ENCODE results near the gene ECSCR. TPM values are rescaled to one million over a fixed set of nuclear protein-coding genes. Genes with fewer than 3 reads are reported as not detected.
"Not testable (repeated sequence)": the region's sequence is repeated elsewhere in the genome, so short reads cannot be mapped to it uniquely, and the experiment has no call there.

Gene ECSCR
- total RNA-seq, 4 donors from 2014 or later, result 12.8 to 41.0 (median 25.9) TPM

- peaks cover 0 to 58% (median 11%) of the 10 kb centered on the region in 4 donors for H3K4me1 ChIP-seq
- peak; percentile 70 to 88 for DNase-seq (ENCODE audit: low spot score in 2 of 2)
- WGBS, 2 donors, result 14 to 25% methylated on average over 14 to 19 of the region's 19 CpGs
- no peaks in the 10 kb centered on the region for H3K9me3 ChIP-seq
- H3K27me3 ChIP-seq, result no peaks in the 10 kb centered on the region
- peak in 1 of 2 donors; percentile 14 for TF ChIP-seq POLR2A (IDR thresholded peaks at IDR 0.05)
- TF ChIP-seq, protein P1, sequence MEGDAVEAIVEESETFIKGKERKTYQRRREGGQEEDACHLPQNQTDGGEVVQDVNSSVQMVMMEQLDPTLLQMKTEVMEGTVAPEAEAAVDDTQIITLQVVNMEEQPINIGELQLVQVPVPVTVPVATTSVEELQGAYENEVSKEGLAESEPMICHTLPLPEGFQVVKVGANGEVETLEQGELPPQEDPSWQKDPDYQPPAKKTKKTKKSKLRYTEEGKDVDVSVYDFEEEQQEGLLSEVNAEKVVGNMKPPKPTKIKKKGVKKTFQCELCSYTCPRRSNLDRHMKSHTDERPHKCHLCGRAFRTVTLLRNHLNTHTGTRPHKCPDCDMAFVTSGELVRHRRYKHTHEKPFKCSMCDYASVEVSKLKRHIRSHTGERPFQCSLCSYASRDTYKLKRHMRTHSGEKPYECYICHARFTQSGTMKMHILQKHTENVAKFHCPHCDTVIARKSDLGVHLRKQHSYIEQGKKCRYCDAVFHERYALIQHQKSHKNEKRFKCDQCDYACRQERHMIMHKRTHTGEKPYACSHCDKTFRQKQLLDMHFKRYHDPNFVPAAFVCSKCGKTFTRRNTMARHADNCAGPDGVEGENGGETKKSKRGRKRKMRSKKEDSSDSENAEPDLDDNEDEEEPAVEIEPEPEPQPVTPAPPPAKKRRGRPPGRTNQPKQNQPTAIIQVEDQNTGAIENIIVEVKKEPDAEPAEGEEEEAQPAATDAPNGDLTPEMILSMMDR (IDR thresholded peaks at IDR 0.05), result no peak
- TF ChIP-seq EP300 (IDR thresholded peaks at IDR 0.05), result peak in 1 of 2 donors; percentile 71
- H3K27ac ChIP-seq, result peak within 1 kb of the TSS; percentile 73 to 95 (median 90)
- H3K4me3 ChIP-seq, result peak within 1 kb of the TSS; percentile 23 to 59 (median 50)
- peaks cover 0 to 20% (median 0%) of the 10 kb centered on the region in 3 donors for H3K36me3 ChIP-seq
Measured at GRCh38 chr5:139482050-139482889, 19.7 kb upstream of the ECSCR start, which contains the start of gene STING1. TSS of gene STING1 (minus strand) at chr5:139482758. CDS start at chr5:139481704, 1,054 bp downstream.

DNA sequence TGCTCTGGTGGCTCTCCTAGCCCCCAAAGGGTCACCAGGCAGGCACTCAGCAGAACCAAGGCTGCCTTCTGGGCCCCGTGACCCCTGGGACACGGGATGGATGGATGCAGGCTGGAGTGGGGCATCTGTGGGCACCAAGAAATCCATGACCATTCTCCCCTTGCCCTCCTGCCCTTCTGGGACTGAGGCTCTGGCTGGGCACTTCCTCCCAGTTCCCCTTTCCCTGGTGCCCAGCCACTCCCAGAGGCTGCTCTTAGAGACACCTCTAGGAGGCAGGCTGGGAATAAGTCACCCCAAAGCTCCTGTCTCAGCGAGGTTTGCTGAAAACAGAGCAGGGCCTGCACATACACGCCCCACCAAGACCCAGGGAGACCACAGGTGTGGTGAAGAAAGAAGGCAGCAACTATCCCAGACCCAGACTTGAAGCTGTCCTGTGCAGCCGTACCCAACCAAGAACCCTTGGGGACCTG, 19.1 kb upstream of the ECSCR start:
- Histone ChIP-seq H3K4me3 (peak overlapping the region; percentile 23 to 59 (median 50)), H3K27ac (peak overlapping the region; percentile 73 to 95 (median 90)), H3K36me3 (peaks cover 0 to 26% (median 0%) of the 10 kb centered on the region in 3 donors), H3K9me3 (no peaks in the 10 kb centered on the region), H3K27me3 (no peaks in the 10 kb centered on the region), H3K4me1 (peaks cover 0 to 58% (median 11%) of the 10 kb centered on the region in 4 donors)
- WGBS, 2 donors, result 38 to 57% methylated on average over 5 of the region's 5 CpGs
- TF ChIP-seq POLR2A (IDR thresholded peaks at IDR 0.05), result no peak
- TF ChIP-seq, protein P1 (IDR thresholded peaks at IDR 0.05), result peak in 1 of 5 experiments; percentile 19
- no peak for DNase-seq (ENCODE audit: low spot score in 2 of 2)

DNA sequence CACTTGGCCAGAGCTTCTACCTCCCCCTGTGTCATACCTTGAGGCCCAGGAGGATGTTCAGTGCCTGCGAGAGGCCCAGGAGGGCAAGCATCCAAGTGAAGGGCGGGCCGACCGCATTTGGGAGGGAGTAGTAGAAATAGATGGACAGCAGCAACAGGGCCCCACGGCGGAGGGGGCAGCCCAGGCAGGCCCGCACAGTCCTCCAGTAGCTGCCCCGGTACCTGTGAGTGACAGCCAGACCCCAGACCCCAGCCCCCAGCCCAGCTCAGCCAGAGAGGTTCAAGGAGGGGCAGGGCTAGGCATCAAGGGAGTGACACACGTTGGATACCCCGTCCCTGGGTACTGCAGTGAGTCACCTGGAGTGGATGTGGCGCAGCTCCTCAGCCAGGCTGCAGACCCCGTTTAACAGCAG, 18.6 kb upstream of the ECSCR start:
- no peak for DNase-seq (ENCODE audit: low spot score in 2 of 2)
- peak overlapping the region; percentile 23 to 59 (median 50) for H3K4me3 ChIP-seq
- TF ChIP-seq POLR2A (IDR thresholded peaks at IDR 0.05) (no peak), EP300 (IDR thresholded peaks at IDR 0.05) (no peak)
- TF ChIP-seq, protein P1 (IDR thresholded peaks at IDR 0.05), result no peak
- 59% methylated on average over 12 of the region's 12 CpGs; no CpG with 5 or more reads in 1 of the 2 donors for WGBS, 2 donors
- no peaks in the 10 kb centered on the region for H3K27me3 ChIP-seq
- H3K27ac ChIP-seq, result peak overlapping the region; percentile 73 to 95 (median 90)
- H3K9me3 ChIP-seq, result no peaks in the 10 kb centered on the region
- peaks cover 0 to 31% (median 0%) of the 10 kb centered on the region in 3 donors for H3K36me3 ChIP-seq
- peaks cover 0 to 58% (median 11%) of the 10 kb centered on the region in 4 donors for H3K4me1 ChIP-seq

GRCh38 chr5:139479729-139480128, 17.2 kb upstream of the ECSCR start:
- Histone ChIP-seq H3K36me3 (peaks cover 0 to 43% (median 0%) of the 10 kb centered on the region in 3 donors), H3K4me1 (peaks cover 0 to 62% (median 14%) of the 10 kb centered on the region in 4 donors)
- not testable (repeated sequence) for H3K9me3 ChIP-seq; H3K27me3 ChIP-seq; H3K27ac ChIP-seq; DNase-seq (ENCODE audit: low spot score in 2 of 2); H3K4me3 ChIP-seq
- 94 to 98% methylated on average over 4 of the region's 4 CpGs for WGBS, 2 donors

GRCh38 chr5:139478657-139479423, 16.3 kb upstream of the ECSCR start:
- 76 to 83% methylated on average over 9 of the region's 9 CpGs for WGBS, 2 donors
- peaks cover 0 to 66% (median 19%) of the 10 kb centered on the region in 4 donors for H3K4me1 ChIP-seq
- not testable (repeated sequence) for DNase-seq (ENCODE audit: low spot score in 2 of 2); H3K9me3 ChIP-seq; H3K4me3 ChIP-seq; H3K27me3 ChIP-seq
- peak overlapping the region in 1 of 4 donors; percentile 36 for H3K27ac ChIP-seq
- peaks cover 0 to 43% (median 0%) of the 10 kb centered on the region in 3 donors for H3K36me3 ChIP-seq

All from tibial nerve (tissue), 4 donors.